ENCODE measurements around the gene CTF1. TPM values are rescaled to one million over a fixed set of nuclear protein-coding genes. Genes with fewer than 3 reads are reported as not detected.

Gene CTF1
- total and polyA plus RNA-seq, 7 experiments from 2014 or later, result 0.17 to 0.54 (median 0.40) TPM; not detected in 3

GRCh38 chr16:30892670-30893416 lies 3.6 kb upstream of the CTF1 start:
- ChIA-PET CTCF (interaction anchor here (0.6 to 1.5 kb wide), 3 partner anchors 9 to 845 kb away, joined by 3 to 4 read pairs (median 4); no protein-coding TSS in a partner anchor), POLR2A (interaction anchor here (0.5 to 3.7 kb wide), 4 partner anchors 9 to 364 kb away, joined by 3 to 38 read pairs (median 11); no protein-coding TSS in a partner anchor)
- Mint-ChIP-seq H3K9me3 (no peaks in the 10 kb centered on the region), H3K4me1 (peaks cover 26 to 64% (median 50%) of the 10 kb centered on the region in 7 donors), H3K27ac (peak overlapping the region; percentile 71 to 93 (median 89)), H3K4me3 (peak overlapping the region; percentile 84 to 96 (median 88)), H3K27me3 (no peaks in the 10 kb centered on the region), H3K36me3 (peaks cover 0 to 15% (median 5%) of the 10 kb centered on the region in 5 donors)
- DNase-seq, result no peak
- no peaks in the 10 kb centered on the region for H3K9me3 ChIP-seq (ENCODE audit: control insufficient read depth in 2 of 3, low read length in 3 of 3)
- peak overlapping the region; percentile 82 for H3K4me3 ChIP-seq (ENCODE audit: low read length)
- peaks cover 25 to 34% of the 10 kb centered on the region in 2 donors for H3K4me1 ChIP-seq (ENCODE audit: control insufficient read depth in 2 of 2, insufficient read depth in 2 of 2, low read length in 2 of 2)
- peaks cover 0 to 23% (median 6%) of the 10 kb centered on the region in 3 experiments for H3K36me3 ChIP-seq (ENCODE audit: control insufficient read depth in 2 of 3, insufficient read depth in 3 of 3, low read length in 3 of 3)
- no peak for ATAC-seq
- no peaks in the 10 kb centered on the region for H3K27me3 ChIP-seq (ENCODE audit: control insufficient read depth in 2 of 2, insufficient read depth in 2 of 2, low read length in 2 of 2)
- intact Hi-C loops (cut with micrococcal nuclease), result loop anchor here in 1 of 2 donors (1.0 kb wide), 1 partner anchor 9 kb away; no protein-coding TSS in a partner anchor
- H3K27ac ChIP-seq (ENCODE audit: low read depth, low read length), result peak overlapping the region; percentile 81

GRCh38 chr16:30893417-30893743 lies 3.0 kb upstream of the CTF1 start:
- peak overlapping the region; percentile 81 for H3K27ac ChIP-seq (ENCODE audit: low read depth, low read length)
- no peaks in the 10 kb centered on the region for H3K9me3 Mint-ChIP-seq
- peak overlapping the region; percentile 82 for H3K4me3 ChIP-seq (ENCODE audit: low read length)
- intact Hi-C loops (cut with micrococcal nuclease), result loop anchor here in 1 of 2 donors (1.0 kb wide), 1 partner anchor 9 kb away; no protein-coding TSS in a partner anchor
- peaks cover 25 to 34% of the 10 kb centered on the region in 2 donors for H3K4me1 ChIP-seq (ENCODE audit: control insufficient read depth in 2 of 2, insufficient read depth in 2 of 2, low read length in 2 of 2)
- DNase-seq, result peak in 4 of 9 donors; percentile 6 to 42 (median 32)
- H3K27ac Mint-ChIP-seq, result peak overlapping the region; percentile 71 to 93 (median 89)
- H3K4me3 Mint-ChIP-seq, result peak overlapping the region; percentile 84 to 96 (median 88)
- H3K36me3 Mint-ChIP-seq, result peaks cover 0 to 15% (median 5%) of the 10 kb centered on the region in 5 donors
- ChIA-PET CTCF (interaction anchor here (0.6 to 1.5 kb wide), 4 partner anchors 9 to 846 kb away, joined by 3 to 4 read pairs (median 4); no protein-coding TSS in a partner anchor), POLR2A (interaction anchor here (0.5 to 3.7 kb wide), 3 partner anchors 9 to 364 kb away, joined by 3 to 38 read pairs (median 15); no protein-coding TSS in a partner anchor)
- H3K27me3 Mint-ChIP-seq, result no peaks in the 10 kb centered on the region
- peaks cover 0 to 21% (median 6%) of the 10 kb centered on the region in 3 experiments for H3K36me3 ChIP-seq (ENCODE audit: control insufficient read depth in 2 of 3, insufficient read depth in 3 of 3, low read length in 3 of 3)
- H3K9me3 ChIP-seq (ENCODE audit: control insufficient read depth in 2 of 3, low read length in 3 of 3), result no peaks in the 10 kb centered on the region
- H3K4me1 Mint-ChIP-seq, result peaks cover 26 to 64% (median 50%) of the 10 kb centered on the region in 7 donors
- no peaks in the 10 kb centered on the region for H3K27me3 ChIP-seq (ENCODE audit: control insufficient read depth in 2 of 2, insufficient read depth in 2 of 2, low read length in 2 of 2)
- no peak for ATAC-seq

- POLR2A ChIA-PET, result interaction anchor here (0.5 to 3.7 kb wide), 3 partner anchors 8 to 363 kb away, joined by 3 to 38 read pairs (median 15); no protein-coding TSS in a partner anchor
- peaks cover 26 to 60% (median 48%) of the 10 kb centered on the region in 7 donors for H3K4me1 Mint-ChIP-seq
These were observed 2.5 kb upstream of the CTF1 start, which contains the start of gene BCL7C for GRCh38 chr16:30893744-30894539. TSS of gene BCL7C (minus strand) at chr16:30894077. CDS start at chr16:30893944, 133 bp downstream.

GRCh38 chr16:30894540-30895368 lies 1.7 kb upstream of the CTF1 start:
- intact Hi-C loops (cut with micrococcal nuclease), result loop anchor here (1.0 to 5.0 kb wide), 5 partner anchors 32 to 564 kb away; partner anchors contain the start of genes ARMC5 (in 1 of the 2), CFAP119 (in 1 of the 2) and RNF40 (in 1 of the 2)
- H3K27ac Mint-ChIP-seq, result peak overlapping the region; percentile 80 to 94 (median 84)
- H3K27me3 ChIP-seq (ENCODE audit: control insufficient read depth in 2 of 2, insufficient read depth in 2 of 2, low read length in 2 of 2), result no peaks in the 10 kb centered on the region
- H3K9me3 ChIP-seq (ENCODE audit: control insufficient read depth in 2 of 3, low read length in 3 of 3), result no peaks in the 10 kb centered on the region
- H3K4me3 ChIP-seq (ENCODE audit: low read length), result peak overlapping the region; percentile 30
- peak overlapping the region; percentile 82 for H3K27ac ChIP-seq (ENCODE audit: low read depth, low read length)
- no peaks in the 10 kb centered on the region for H3K9me3 Mint-ChIP-seq
- peaks cover 25 to 34% of the 10 kb centered on the region in 2 donors for H3K4me1 ChIP-seq (ENCODE audit: control insufficient read depth in 2 of 2, insufficient read depth in 2 of 2, low read length in 2 of 2)
- H3K4me3 Mint-ChIP-seq, result peak overlapping the region; percentile 78 to 96 (median 88)
- ChIA-PET CTCF (no interaction called here), POLR2A (interaction anchor here (1.8 to 4.6 kb wide), 3 partner anchors 10 to 50 kb away, joined by 5 to 33 read pairs (median 5); no protein-coding TSS in a partner anchor)
- H3K36me3 ChIP-seq (ENCODE audit: control insufficient read depth in 2 of 3, insufficient read depth in 3 of 3, low read length in 3 of 3), result peaks cover 0 to 7% (median 0%) of the 10 kb centered on the region in 3 experiments
- DNase-seq, result peak in 3 of 9 donors; percentile 8 to 44 (median 17)
- H3K27me3 Mint-ChIP-seq, result no peaks in the 10 kb centered on the region
- ATAC-seq, result no peak
- peaks cover 0 to 10% (median 2%) of the 10 kb centered on the region in 5 donors for H3K36me3 Mint-ChIP-seq
- peaks cover 26 to 57% (median 47%) of the 10 kb centered on the region in 7 donors for H3K4me1 Mint-ChIP-seq

More at GRCh38 chr16:30893744-30894539, 2.5 kb upstream of the CTF1 start, which contains the start of gene BCL7C:
- ATAC-seq (peak; percentile 85), DNase-seq (peak; percentile 48 to 96 (median 61))
- peak within 1 kb of the TSS; percentile 82 for H3K27ac ChIP-seq (ENCODE audit: low read depth, low read length)
- H3K27me3 Mint-ChIP-seq, result no peaks in the 10 kb centered on the region
- H3K4me1 ChIP-seq (ENCODE audit: control insufficient read depth in 2 of 2, insufficient read depth in 2 of 2, low read length in 2 of 2), result peaks cover 25 to 34% of the 10 kb centered on the region in 2 donors
- intact Hi-C loops (cut with micrococcal nuclease), result loop anchor here in 1 of 2 donors (1.0 to 2.0 kb wide), 4 partner anchors 8 to 565 kb away; partner anchors contain the start of gene ARMC5
- H3K27ac Mint-ChIP-seq, result peak within 1 kb of the TSS; percentile 80 to 94 (median 91)
- H3K9me3 Mint-ChIP-seq, result no peaks in the 10 kb centered on the region
- H3K27me3 ChIP-seq (ENCODE audit: control insufficient read depth in 2 of 2, insufficient read depth in 2 of 2, low read length in 2 of 2), result no peaks in the 10 kb centered on the region
- peak within 1 kb of the TSS; percentile 82 for H3K4me3 ChIP-seq (ENCODE audit: low read length)
- H3K36me3 Mint-ChIP-seq, result peaks cover 0 to 12% (median 4%) of the 10 kb centered on the region in 5 donors
- CTCF ChIA-PET, result interaction anchor here (0.6 to 1.5 kb wide), 4 partner anchors 8 to 846 kb away, joined by 3 to 4 read pairs (median 4); no protein-coding TSS in a partner anchor
- peak within 1 kb of the TSS; percentile 84 to 96 (median 90) for H3K4me3 Mint-ChIP-seq
- peaks cover 0 to 16% (median under 1%) of the 10 kb centered on the region in 3 experiments for H3K36me3 ChIP-seq (ENCODE audit: control insufficient read depth in 2 of 3, insufficient read depth in 3 of 3, low read length in 3 of 3)
- H3K9me3 ChIP-seq (ENCODE audit: control insufficient read depth in 2 of 3, low read length in 3 of 3), result no peaks in the 10 kb centered on the region

- CTCF ChIA-PET, result interaction anchor here (1.5 kb wide), 1 partner anchor 25 kb away, joined by 4 read pairs; no protein-coding TSS in a partner anchor
- intact Hi-C loops (cut with micrococcal nuclease), result loop anchor here (2.0 to 5.0 kb wide), 4 partner anchors 33 to 563 kb away; partner anchors contain the start of genes ARMC5 (in 1 of the 2), CFAP119 (in 1 of the 2), RNF40 (in 1 of the 2) and SETD1A (in 1 of the 2)
- ATAC-seq, result no peak
- Mint-ChIP-seq H3K27ac (peak overlapping the region; percentile 50 to 94 (median 84)), H3K36me3 (peaks cover 0 to 7% (median 0%) of the 10 kb centered on the region in 5 donors), H3K9me3 (no peaks in the 10 kb centered on the region), H3K4me1 (peaks cover 26 to 56% (median 47%) of the 10 kb centered on the region in 7 donors), H3K4me3 (peak overlapping the region; percentile 26 to 93 (median 83)), H3K27me3 (no peaks in the 10 kb centered on the region)
- peaks cover 0 to 4% (median 0%) of the 10 kb centered on the region in 3 experiments for H3K36me3 ChIP-seq (ENCODE audit: control insufficient read depth in 2 of 3, insufficient read depth in 3 of 3, low read length in 3 of 3)
- H3K4me1 ChIP-seq (ENCODE audit: control insufficient read depth in 2 of 2, insufficient read depth in 2 of 2, low read length in 2 of 2), result peaks cover 25 to 34% of the 10 kb centered on the region in 2 donors
- DNase-seq, result peak in 2 of 9 donors; percentile 10 to 28
- peak overlapping the region; percentile 60 for H3K27ac ChIP-seq (ENCODE audit: low read depth, low read length)
- no peak overlapping the region for H3K4me3 ChIP-seq (ENCODE audit: low read length)
- POLR2A ChIA-PET, result interaction anchor here (0.5 to 4.6 kb wide), 7 partner anchors 9 to 90 kb away, joined by 3 to 33 read pairs (median 5); no protein-coding TSS in a partner anchor
- no peaks in the 10 kb centered on the region for H3K27me3 ChIP-seq (ENCODE audit: control insufficient read depth in 2 of 2, insufficient read depth in 2 of 2, low read length in 2 of 2)
- no peaks in the 10 kb centered on the region for H3K9me3 ChIP-seq (ENCODE audit: control insufficient read depth in 2 of 3, low read length in 3 of 3)
These were observed 670 bp upstream of the CTF1 start for GRCh38 chr16:30895627-30896260.

All from naive thymus-derived CD4-positive, alpha-beta T cell (primary cell).